Mammary epithelial cell (primary cell): ENCODE measurements around the gene RPUSD2.

Source experiments
- EZH2 ChIP-seq: IDR thresholded peaks from 2 replicates; pipeline ENCODE4 v1.6.1; 2012; ENCODE audit warnings: low read length, inconsistent platforms, borderline replicate concordance
- TF ChIP-seq, protein P1 (sequence below), 2 donors: IDR thresholded peaks in 1 of 2; conservative IDR thresholded peaks in 1 of 2; 2 replicates each; pipeline ENCODE4 v1.5.1; 2011 to 2012; ENCODE audit warnings: inconsistent platforms in 2 of 2, low read length in 2 of 2, mild to moderate bottlenecking in 2 of 2, control low read depth in 1 of 2, low read depth in 1 of 2; ENCODE audit not compliant: insufficient read depth in 1 of 2; ENCODE audit errors: extremely low read depth in 1 of 2

DNA sequence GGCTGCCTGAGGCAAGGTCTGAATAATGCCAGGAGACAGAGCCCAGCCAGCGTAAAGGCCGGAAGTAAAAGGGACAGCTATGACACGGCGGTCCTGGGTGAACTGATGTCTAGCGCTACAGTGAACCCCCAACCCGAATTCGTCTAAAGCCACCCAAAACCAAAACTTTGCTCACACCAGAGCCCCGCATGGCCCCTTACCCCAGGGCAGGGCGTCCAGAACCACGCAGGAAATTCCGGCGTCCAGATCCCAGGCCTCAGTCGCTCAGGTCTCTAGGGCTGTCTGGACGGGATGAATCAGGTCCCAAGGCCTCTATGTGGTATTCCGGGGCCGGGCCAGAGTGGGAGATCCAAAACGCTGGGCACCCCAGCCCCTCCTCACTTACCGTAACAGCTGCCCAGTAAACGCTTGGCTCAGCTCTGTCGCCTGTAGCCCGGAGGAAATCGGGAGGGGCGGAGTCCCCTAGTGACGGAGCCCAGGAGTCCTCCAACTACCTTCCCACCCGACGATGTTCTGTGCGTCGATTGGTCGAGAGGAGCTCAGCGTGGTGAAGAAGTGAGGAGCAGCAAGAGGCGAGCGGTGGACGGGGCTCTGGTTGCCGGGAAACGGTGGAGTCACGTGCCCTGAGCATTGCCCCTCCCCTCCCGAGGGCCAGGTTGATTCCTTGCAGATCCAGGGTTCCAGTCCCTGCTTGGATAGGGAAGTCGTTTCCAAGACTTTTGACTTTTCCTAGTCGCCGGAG is 4.3 kb upstream of the RPUSD2 start, which contains the start of gene CCDC32:
- TF ChIP-seq, protein P1, sequence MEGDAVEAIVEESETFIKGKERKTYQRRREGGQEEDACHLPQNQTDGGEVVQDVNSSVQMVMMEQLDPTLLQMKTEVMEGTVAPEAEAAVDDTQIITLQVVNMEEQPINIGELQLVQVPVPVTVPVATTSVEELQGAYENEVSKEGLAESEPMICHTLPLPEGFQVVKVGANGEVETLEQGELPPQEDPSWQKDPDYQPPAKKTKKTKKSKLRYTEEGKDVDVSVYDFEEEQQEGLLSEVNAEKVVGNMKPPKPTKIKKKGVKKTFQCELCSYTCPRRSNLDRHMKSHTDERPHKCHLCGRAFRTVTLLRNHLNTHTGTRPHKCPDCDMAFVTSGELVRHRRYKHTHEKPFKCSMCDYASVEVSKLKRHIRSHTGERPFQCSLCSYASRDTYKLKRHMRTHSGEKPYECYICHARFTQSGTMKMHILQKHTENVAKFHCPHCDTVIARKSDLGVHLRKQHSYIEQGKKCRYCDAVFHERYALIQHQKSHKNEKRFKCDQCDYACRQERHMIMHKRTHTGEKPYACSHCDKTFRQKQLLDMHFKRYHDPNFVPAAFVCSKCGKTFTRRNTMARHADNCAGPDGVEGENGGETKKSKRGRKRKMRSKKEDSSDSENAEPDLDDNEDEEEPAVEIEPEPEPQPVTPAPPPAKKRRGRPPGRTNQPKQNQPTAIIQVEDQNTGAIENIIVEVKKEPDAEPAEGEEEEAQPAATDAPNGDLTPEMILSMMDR (conservative IDR thresholded peaks at IDR 0.05 in 1 of 2, IDR thresholded peaks at IDR 0.05 in 1 of 2; ENCODE audit: extremely low read depth in 1 of 2, insufficient read depth in 1 of 2, low read depth in 1 of 2, low read length in 2 of 2), result no peak
- no peak for TF ChIP-seq EZH2
